Trophoblast cell (in vitro differentiated cells and primary cell): Measurements from ENCODE around the gene KLHL26.

Source experiments
- DNase-seq, 2 donors: peaks; one replicate each; pipeline ENCODE4 v3.0.0-alpha.2; 2016
- H2AFZ ChIP-seq: 2 replicates; pipeline ENCODE4 v1.6.1; 2013; ENCODE audit warnings: low read length, moderate library complexity, mild to moderate bottlenecking; ENCODE audit not compliant: insufficient read depth, poor library complexity
- H2AK5ac ChIP-seq: 2 replicates; pipeline ENCODE4 v1.6.1; 2013; ENCODE audit warnings: mild to moderate bottlenecking, low read length
- H2BK120ac ChIP-seq: 2 replicates; pipeline ENCODE4 v1.6.1; 2013; ENCODE audit warnings: low read length, mild to moderate bottlenecking, moderate library complexity; ENCODE audit not compliant: insufficient read depth, poor library complexity
- H2BK12ac ChIP-seq: 2 replicates; pipeline ENCODE4 v1.6.1; 2013; ENCODE audit warnings: mild to moderate bottlenecking, low read length, moderate library complexity
- H2BK5ac ChIP-seq: 2 replicates; pipeline ENCODE4 v1.6.1; 2013; ENCODE audit warnings: low read length, low read depth, moderate library complexity, mild to moderate bottlenecking; ENCODE audit not compliant: poor library complexity
- H3K14ac ChIP-seq: 2 replicates; pipeline ENCODE4 v1.6.1; 2013; ENCODE audit warnings: mild to moderate bottlenecking, low read length
- H3K18ac ChIP-seq: 2 replicates; pipeline ENCODE4 v1.6.1; 2013; ENCODE audit warnings: mild to moderate bottlenecking, low read length
- H3K23ac ChIP-seq: 2 replicates; pipeline ENCODE4 v1.6.1; 2013; ENCODE audit warnings: low read length
- H3K27ac ChIP-seq: 2 replicates; pipeline ENCODE4 v1.5.1; 2013; ENCODE audit warnings: low read depth, mild to moderate bottlenecking, inconsistent platforms, low read length, moderate library complexity
- H3K27me3 ChIP-seq: 2 replicates; pipeline ENCODE4 v1.6.1; 2013; ENCODE audit warnings: inconsistent platforms, mild to moderate bottlenecking, low read length, moderate library complexity; ENCODE audit not compliant: insufficient read depth
- H3K36me3 ChIP-seq, 2 experiments: 1 replicate in 1 of 2; 2 replicates in 1 of 2; pipeline ENCODE4 v1.6.1; 2013; ENCODE audit warnings: low read length in 2 of 2, mild to moderate bottlenecking in 2 of 2, moderate library complexity in 1 of 2; ENCODE audit not compliant: insufficient read depth in 2 of 2, control insufficient read depth in 1 of 2
- H3K4ac ChIP-seq: 2 replicates; pipeline ENCODE4 v1.6.1; 2013; ENCODE audit warnings: low read depth, mild to moderate bottlenecking, low read length, moderate library complexity
- H3K4me1 ChIP-seq, 2 experiments: 1 replicate in 1 of 2; 2 replicates in 1 of 2; pipeline ENCODE4 v1.6.1; 2013; ENCODE audit warnings: low read length in 2 of 2, mild to moderate bottlenecking in 2 of 2, moderate library complexity in 1 of 2; ENCODE audit not compliant: insufficient read depth in 2 of 2, control insufficient read depth in 1 of 2
- H3K4me2 ChIP-seq: 2 replicates; pipeline ENCODE4 v1.6.1; 2013; ENCODE audit warnings: inconsistent platforms, mild to moderate bottlenecking, low read length, moderate library complexity
- H3K4me3 ChIP-seq: 2 replicates; pipeline ENCODE4 v1.5.1; 2013; ENCODE audit warnings: mild to moderate bottlenecking, low read depth, low read length, inconsistent platforms
- H3K79me1 ChIP-seq: one replicate; pipeline ENCODE4 v1.6.1; 2013; ENCODE audit warnings: low read length
- H3K79me2 ChIP-seq: 2 replicates; pipeline ENCODE4 v1.6.1; 2013; ENCODE audit warnings: low read length, mild to moderate bottlenecking; ENCODE audit not compliant: control insufficient read depth, insufficient read depth, poor library complexity
- H3K9ac ChIP-seq: 2 replicates; pipeline ENCODE4 v1.6.1; 2013; ENCODE audit warnings: mild to moderate bottlenecking, low read length
- H3K9me3 ChIP-seq: 2 replicates; pipeline ENCODE4 v1.6.1; 2013; ENCODE audit warnings: low read depth, mild to moderate bottlenecking, control low read depth, inconsistent platforms, low read length; ENCODE audit not compliant: insufficient read depth
- H4K12ac ChIP-seq: 2 replicates; pipeline ENCODE4 v1.6.1; 2013; ENCODE audit warnings: low read depth, mild to moderate bottlenecking, low read length, moderate library complexity
- H4K8ac ChIP-seq: 2 replicates; pipeline ENCODE4 v1.6.1; 2013; ENCODE audit warnings: low read depth, mild to moderate bottlenecking, low read length, moderate library complexity
- H4K91ac ChIP-seq: one replicate; pipeline ENCODE4 v1.6.1; 2013; ENCODE audit warnings: low read depth, mild to moderate bottlenecking, low read length, moderate library complexity
- WGBS: extraction: QIAGEN DNeasy Blood & Tissue Kit; methylation state at CpG from one replicate; pipeline ENCODE4 v1.1.7; 2013; ENCODE audit warnings: missing lambda C conversion rate; ENCODE audit not compliant: insufficient read length, insufficient coverage; ENCODE audit errors: extremely low coverage; 5-methylcytosine and 5-hydroxymethylcytosine counted together

KLHL26 gene

DNA sequence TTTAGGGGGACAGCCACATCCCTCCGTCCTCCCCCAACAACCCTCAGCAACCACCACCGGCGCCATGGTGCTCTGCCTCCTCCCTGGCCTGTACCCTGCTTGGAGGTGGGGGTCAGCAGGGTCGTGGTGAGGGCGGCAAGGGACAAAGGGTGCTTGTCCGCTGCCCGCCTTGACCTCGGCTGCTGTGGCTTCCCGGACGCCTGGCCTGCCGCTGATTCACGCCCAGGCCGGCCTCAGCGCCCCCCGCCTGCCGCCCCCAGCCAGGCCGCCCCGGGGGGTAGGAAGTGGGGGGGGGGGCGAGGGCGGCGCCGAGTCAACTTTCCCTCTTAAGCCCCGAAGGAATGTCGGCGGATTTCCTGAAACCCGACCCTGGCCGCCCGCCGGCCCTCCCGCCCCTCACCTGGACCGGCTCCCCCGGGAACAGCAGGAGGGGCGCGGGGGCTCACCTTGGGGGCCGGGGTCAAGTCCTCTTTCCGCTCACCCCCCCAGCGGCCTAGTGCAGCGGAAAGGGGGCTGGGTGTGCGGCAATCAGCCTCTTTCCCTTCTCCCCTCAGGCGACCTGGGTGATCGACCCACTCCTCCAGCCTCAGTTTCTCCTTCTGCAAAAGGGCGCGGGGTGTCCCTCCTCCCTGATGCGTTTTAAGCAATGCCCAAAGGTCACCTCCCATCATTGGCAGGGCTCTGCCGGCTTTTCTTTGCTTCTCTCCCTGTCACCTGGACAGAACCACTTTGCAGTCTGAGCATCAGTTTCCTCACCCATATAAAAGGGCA, 26.1 kb upstream of the KLHL26 start:
- no peak overlapping the region for H4K91ac ChIP-seq
- no peaks in the 10 kb centered on the region for H3K79me2 ChIP-seq
- no CpG with 5 or more reads among the region's 45 CpGs for WGBS
- no peak overlapping the region for H2BK12ac ChIP-seq
- no peak overlapping the region for H3K4me3 ChIP-seq
- H3K4ac ChIP-seq, result no peak overlapping the region
- H2AFZ ChIP-seq, result no peak overlapping the region
- no peak for DNase-seq
- peaks cover 3% of the 10 kb centered on the region for H3K9me3 ChIP-seq
- no peak overlapping the region for H2BK5ac ChIP-seq
- H3K14ac ChIP-seq, result no peak overlapping the region
- H3K23ac ChIP-seq, result no peak overlapping the region
- peaks cover 83% of the 10 kb centered on the region for H3K27me3 ChIP-seq
- H3K18ac ChIP-seq, result no peak overlapping the region
- H3K4me1 ChIP-seq, result peaks cover 15 to 20% of the 10 kb centered on the region in 2 experiments
- H3K79me1 ChIP-seq, result peaks cover 3% of the 10 kb centered on the region
- no peak overlapping the region for H3K27ac ChIP-seq
- no peak overlapping the region for H4K12ac ChIP-seq
- peak overlapping the region; percentile 25 for H3K4me2 ChIP-seq
- H3K36me3 ChIP-seq, result no peaks in the 10 kb centered on the region
- H2BK120ac ChIP-seq, result no peak overlapping the region
- no peak overlapping the region for H2AK5ac ChIP-seq
- H4K8ac ChIP-seq, result no peak overlapping the region
- H3K9ac ChIP-seq, result no peak overlapping the region

DNA sequence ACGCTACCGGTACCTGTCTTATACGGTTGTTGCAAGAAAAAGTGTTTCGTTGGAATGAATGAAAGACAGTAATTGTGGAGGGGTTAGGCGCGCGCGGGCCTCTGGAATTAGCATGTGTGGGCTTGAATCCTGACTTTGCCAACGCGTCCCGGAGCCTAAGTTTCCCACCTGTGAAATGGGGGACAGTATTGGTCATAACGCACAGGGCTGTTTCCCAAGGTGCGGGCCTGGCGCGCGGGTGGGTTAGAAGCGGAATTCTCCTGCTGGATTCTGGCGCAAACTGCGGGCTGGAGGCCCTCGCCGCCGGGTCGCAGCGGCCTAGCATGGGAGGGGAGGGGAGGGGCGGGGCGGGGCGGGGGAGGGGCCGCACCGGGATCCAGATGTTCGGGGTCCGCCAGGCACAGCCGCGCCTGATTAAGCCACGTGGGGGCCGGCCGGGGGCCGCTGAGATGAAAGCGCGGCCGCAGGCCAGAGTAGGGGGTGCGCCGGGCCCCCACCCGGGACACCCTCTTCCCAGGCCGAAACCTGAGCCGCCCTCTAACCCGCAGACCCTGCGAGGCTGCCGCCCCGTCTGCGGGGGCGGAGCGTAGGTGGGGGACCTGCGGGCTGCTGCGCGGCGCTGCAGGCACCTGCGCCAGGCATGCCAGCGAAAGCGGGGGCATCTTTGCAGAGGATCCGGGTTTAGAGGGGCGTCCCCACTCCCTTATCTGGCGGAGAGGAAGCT, 25.3 kb upstream of the KLHL26 start:
- Histone ChIP-seq H3K27ac (no peak overlapping the region), H4K8ac (no peak overlapping the region)

DNA sequence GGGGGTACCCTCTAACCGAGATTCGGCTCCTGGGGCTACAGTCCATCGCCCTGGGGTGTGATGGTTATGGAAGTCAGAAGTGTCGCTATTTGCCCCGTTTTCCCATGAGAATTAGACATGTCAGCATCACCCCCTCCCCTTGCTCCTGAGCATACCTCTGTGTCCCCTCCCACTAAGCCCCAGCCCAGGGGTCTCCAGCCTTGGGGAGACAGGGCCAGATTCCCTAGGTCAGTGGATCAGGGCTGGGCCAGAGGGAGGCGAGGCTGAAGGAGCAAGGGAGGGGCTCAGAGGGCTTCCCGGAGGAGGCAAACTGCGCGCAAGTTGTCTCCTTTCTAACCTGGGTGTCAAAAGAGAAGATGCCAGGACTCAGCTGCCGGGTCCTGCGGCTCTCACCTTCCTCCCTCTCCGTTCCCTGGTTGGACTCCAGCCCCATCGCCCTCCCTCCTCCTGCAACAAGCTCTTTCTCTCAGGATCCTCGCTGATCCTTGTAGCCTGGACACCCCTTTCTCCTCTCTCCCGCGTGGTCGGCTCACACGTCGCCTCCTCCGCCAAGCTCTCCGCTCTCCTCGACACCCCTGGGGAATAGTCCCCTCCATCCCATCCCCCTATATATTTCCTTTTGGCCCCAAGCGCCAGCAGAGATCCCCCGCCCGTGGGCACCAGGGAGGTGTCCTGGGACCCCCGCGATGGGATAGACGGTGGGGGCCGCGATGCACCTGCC, 24.6 kb upstream of the KLHL26 start:
- Histone ChIP-seq H3K79me1 (peaks cover 3% of the 10 kb centered on the region), H2AK5ac (no peak overlapping the region), H2BK5ac (no peak overlapping the region), H2BK120ac (no peak overlapping the region), H3K23ac (no peak overlapping the region), H3K4me1 (peaks cover 15 to 18% of the 10 kb centered on the region in 2 experiments), H4K91ac (no peak overlapping the region), H3K14ac (no peak overlapping the region), H3K36me3 (no peaks in the 10 kb centered on the region), H3K9ac (no peak overlapping the region), H4K8ac (no peak overlapping the region), H3K27ac (no peak overlapping the region), H2BK12ac (no peak overlapping the region), H3K79me2 (no peaks in the 10 kb centered on the region), H3K27me3 (peaks cover 74% of the 10 kb centered on the region), H3K4ac (no peak overlapping the region), H3K18ac (no peak overlapping the region), H2AFZ (no peak overlapping the region), H3K4me2 (peak overlapping the region; percentile 59), H4K12ac (no peak overlapping the region), H3K4me3 (no peak overlapping the region), H3K9me3 (peaks cover 3% of the 10 kb centered on the region)
- WGBS, result no CpG with 5 or more reads among the region's 30 CpGs
- no peak for DNase-seq

More for the DNA sequence above, 25.3 kb upstream of the KLHL26 start:
- H2BK120ac ChIP-seq, result no peak overlapping the region
- H2BK12ac ChIP-seq, result no peak overlapping the region
- H4K91ac ChIP-seq, result no peak overlapping the region
- H2AK5ac ChIP-seq, result no peak overlapping the region
- H3K4ac ChIP-seq, result no peak overlapping the region
- peak; percentile 18 to 49 for DNase-seq
- H3K4me3 ChIP-seq, result no peak overlapping the region
- no peak overlapping the region for H2BK5ac ChIP-seq
- peaks cover 3% of the 10 kb centered on the region for H3K79me1 ChIP-seq
- H3K36me3 ChIP-seq, result no peaks in the 10 kb centered on the region
- H3K27me3 ChIP-seq, result peaks cover 77% of the 10 kb centered on the region
- no peak overlapping the region for H3K14ac ChIP-seq
- H3K4me1 ChIP-seq, result peaks cover 15 to 20% of the 10 kb centered on the region in 2 experiments
- H3K18ac ChIP-seq, result no peak overlapping the region
- H4K12ac ChIP-seq, result no peak overlapping the region
- H3K9me3 ChIP-seq, result peaks cover 3% of the 10 kb centered on the region
- H3K9ac ChIP-seq, result no peak overlapping the region
- WGBS, result no CpG with 5 or more reads among the region's 62 CpGs
- peak overlapping the region; percentile 27 for H3K4me2 ChIP-seq
- H2AFZ ChIP-seq, result no peak overlapping the region
- H3K79me2 ChIP-seq, result no peaks in the 10 kb centered on the region
- no peak overlapping the region for H3K23ac ChIP-seq

DNA sequence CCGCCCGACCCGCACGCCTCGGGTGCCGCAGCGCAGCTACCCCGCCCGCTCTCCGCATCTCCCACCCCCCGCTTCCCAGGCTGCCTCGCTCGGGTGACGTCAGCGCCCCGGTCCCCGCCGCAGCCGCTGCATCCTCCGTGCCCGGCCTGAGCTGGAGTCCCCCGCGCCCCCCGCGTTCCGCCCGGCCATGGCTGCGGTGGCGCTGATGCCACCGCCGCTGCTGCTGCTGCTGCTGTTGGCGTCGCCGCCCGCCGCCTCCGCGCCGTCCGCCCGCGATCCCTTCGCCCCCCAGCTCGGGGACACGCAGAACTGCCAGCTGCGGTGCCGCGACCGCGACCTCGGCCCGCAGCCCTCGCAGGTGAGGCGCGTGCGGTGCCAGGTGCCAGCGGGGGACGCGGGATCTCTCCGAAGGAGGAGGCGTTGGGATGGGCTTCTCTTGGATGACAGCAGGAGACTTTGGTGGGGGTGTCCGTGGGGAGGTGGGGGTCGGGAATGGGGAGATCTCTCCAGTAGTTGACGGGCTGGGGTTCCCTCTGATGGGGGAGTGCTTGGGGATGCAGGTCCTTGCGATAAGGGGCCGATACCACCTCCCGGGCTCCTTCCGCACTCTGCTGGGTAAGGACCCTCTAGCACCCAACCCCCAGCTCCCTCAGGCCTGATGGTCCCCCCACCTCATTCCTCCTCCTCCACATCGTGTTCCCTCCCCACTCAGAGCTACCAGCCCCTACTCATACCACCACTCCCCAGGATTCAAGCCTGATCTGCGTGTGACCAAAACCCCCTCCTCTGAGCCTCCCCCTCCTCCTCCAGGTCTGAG, 23.8 kb upstream of the KLHL26 start, which contains the start of gene TMEM59L:
TMEM59L (plus strand) TSS at position 99 of the 817 bp plus-strand sequence; CDS start at position 188, 89 bp downstream.
- peaks cover 3% of the 10 kb centered on the region for H3K79me1 ChIP-seq
- H3K18ac ChIP-seq, result no peak within 1 kb of the TSS
- peak within 1 kb of the TSS; percentile 59 for H3K4me3 ChIP-seq
- H3K23ac ChIP-seq, result no peak within 1 kb of the TSS
- no peak for DNase-seq
- no CpG with 5 or more reads among the region's 70 CpGs for WGBS
- no peaks in the 10 kb centered on the region for H3K36me3 ChIP-seq
- H2AK5ac ChIP-seq, result no peak within 1 kb of the TSS
- no peak within 1 kb of the TSS for H4K91ac ChIP-seq
- H3K4me2 ChIP-seq, result peak within 1 kb of the TSS; percentile 59
- H3K14ac ChIP-seq, result no peak within 1 kb of the TSS
- H4K12ac ChIP-seq, result no peak within 1 kb of the TSS
- H2BK5ac ChIP-seq, result no peak within 1 kb of the TSS
- no peak within 1 kb of the TSS for H3K4ac ChIP-seq
- H3K9ac ChIP-seq, result no peak within 1 kb of the TSS
- peaks cover 66% of the 10 kb centered on the region for H3K27me3 ChIP-seq
- peaks cover 15 to 16% of the 10 kb centered on the region in 2 experiments for H3K4me1 ChIP-seq
- H3K9me3 ChIP-seq, result peaks cover 3% of the 10 kb centered on the region
- H4K8ac ChIP-seq, result no peak within 1 kb of the TSS
- peak within 1 kb of the TSS; percentile 30 for H2AFZ ChIP-seq
- H3K79me2 ChIP-seq, result no peaks in the 10 kb centered on the region
- H3K27ac ChIP-seq, result no peak within 1 kb of the TSS
- H2BK12ac ChIP-seq, result no peak within 1 kb of the TSS
- H2BK120ac ChIP-seq, result no peak within 1 kb of the TSS
